ENCODE data around the gene GSTM2.
A peak's percentile ranks its signal among the peaks of the same experiment; 100 is the strongest.

GSTM2 gene

DNA sequence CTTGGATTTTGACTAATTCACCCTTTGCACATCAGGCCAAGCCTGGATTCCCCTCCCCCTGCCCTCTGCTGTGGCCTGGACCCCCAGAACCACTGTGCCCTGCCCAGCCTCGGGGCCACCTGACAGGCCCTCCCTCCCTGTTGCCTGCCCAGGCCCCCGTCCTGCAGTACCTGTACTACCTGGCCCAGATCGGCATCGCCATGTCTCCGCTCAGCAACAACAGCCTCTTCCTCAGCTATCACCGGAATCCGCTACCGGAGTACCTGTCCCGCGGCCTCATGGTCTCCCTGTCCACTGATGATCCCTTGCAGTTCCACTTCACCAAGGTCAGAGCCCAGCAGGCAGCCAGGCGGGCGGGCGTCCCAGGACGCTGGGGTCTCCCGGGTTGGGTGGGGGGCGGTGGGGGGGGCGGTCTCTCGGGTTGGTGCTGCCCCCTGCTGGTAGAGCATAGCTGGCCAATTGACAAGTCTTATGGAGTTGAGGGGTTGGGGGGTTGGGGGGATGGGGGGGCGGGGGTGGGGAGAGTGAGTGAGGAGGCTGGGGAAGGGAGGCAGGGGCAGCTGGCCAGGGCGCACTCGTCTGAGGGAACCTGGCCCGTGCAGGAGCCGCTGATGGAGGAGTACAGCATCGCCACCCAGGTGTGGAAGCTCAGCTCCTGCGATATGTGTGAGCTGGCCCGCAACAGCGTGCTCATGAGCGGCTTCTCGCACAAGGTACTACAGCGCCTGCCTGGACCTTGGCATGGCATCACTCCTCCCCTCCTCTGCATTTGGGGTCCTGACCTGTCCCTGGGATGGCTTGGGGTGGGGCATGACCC is 37.6 kb upstream of the GSTM2 start:
- DNase-seq, result no peak

DNA sequence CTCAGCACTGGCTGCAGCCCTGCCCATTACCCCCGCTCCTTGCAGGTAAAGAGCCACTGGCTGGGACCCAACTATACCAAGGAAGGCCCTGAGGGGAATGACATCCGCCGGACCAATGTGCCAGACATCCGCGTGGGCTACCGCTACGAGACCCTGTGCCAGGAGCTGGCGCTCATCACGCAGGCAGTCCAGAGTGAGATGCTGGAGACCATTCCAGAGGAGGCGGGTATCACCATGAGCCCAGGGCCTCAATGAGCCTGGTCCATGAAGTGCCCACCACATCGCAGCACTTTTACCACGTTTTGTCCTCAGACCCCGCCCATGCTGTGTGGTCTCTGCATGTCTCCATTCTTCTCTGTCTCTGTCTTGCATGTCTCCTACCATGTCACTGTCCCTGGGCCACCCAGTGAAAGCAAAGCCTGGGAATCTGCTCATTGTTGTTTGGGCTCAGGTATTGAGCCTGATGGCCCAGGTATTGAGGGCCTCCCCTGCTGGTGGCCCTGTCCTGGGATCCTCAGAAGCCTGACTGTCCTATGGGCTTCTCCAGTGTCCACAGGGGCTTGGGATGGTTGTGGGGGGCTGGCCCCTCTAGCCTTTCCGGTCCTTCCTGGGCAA is 36.9 kb upstream of the GSTM2 start:
- no peak for DNase-seq

DNA sequence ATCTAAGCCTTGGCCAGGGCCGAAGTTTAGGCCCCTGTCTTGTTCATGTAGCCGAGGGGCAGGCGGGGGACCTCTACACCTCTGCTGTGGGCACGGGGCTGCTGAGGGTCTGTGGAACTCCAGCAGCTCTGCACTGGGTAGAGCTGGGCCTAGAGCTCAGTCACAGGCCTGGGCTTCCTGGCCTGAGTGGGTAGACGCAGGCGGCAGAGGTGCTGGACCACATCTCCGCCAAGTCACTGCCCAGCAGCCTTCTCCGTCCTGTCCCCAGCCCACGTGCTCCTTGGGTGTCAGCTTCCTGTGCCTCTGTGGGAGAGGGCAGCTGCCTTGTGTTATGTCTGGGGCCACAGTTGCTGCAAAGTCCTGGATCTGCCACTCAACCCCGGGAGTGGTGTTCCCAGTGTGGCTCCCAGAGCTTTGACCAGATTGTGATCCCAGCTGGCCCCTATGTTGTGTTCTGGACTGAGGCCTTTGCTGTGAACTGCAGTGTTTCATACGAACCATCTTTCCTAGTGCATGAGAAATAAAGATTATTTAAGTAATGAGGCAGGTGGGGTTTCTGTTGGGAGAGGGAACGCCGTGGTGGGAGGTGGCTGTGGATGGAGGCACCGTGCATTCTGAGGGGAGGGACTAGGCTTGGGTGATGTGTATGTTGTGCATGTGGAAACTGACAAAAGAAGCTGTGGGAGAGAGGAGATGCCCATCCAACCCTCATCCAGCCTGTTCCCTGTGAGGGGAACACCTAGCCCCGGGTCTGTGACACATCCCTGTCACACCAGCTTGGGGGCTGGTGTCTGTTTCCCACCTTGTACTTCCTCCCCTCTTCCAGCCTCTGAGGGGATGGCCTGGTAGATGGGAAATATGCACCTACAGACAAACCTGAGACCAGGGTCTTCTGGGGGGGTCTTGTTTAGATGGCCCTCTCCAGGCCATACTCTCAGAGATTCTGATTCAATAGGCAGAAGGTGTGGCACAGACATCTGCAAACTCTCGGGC is 36.0 kb upstream of the GSTM2 start:
- DNase-seq, result no peak

DNA sequence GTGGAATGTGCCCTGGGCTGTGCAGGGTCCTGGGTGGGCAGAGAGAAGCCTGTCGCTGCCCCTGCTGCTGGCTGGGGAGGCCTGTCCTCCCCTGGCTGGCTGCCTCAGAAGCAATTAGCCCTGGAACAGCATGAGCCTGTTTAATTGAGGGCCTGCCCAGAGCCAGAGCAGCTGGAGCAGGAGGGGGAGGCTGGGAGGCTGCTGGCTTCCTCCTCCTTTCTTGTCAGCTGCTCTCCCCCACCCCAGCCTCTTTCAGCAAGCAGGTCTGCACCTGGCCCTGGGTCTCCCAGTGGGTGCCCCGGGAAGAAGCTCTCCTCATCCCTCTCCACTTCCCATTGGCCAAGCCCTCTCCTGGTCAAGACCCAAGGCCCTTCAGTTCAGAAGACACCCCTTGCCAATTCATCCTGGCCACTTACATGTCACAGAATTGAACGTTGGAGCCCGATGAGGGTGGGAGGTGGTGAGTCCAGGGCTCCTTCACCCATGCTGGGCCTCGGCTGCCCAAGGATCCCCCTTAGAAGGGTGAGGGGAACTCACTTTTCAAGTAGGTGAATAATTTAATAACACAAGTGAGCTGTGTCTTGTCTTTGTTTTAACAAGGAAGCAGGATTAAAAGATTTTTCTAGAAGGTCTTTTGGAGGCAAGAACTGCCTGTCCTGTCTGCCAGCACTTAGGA is 35.0 kb upstream of the GSTM2 start:
- DNase-seq, result no peak

DNA sequence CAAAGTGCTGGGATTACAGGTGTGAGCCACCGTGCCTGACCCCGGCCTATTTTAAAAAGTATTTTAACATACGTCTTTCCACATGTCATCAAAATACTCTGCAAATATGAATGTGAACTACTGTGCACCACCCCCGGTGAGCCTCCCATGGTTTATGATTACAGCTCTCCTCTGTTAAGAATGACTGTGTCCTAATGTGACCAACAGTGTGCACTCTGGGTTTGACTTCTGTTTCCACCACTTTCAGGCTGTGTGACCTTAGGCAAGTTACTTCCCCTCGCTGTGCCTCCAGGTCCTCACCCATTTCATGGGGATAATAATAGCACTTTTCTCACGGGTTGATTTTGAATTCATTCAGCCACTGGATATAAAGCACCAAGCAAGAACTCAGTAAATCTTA is 33.6 kb upstream of the GSTM2 start:
- DNase-seq, result no peak

DNA sequence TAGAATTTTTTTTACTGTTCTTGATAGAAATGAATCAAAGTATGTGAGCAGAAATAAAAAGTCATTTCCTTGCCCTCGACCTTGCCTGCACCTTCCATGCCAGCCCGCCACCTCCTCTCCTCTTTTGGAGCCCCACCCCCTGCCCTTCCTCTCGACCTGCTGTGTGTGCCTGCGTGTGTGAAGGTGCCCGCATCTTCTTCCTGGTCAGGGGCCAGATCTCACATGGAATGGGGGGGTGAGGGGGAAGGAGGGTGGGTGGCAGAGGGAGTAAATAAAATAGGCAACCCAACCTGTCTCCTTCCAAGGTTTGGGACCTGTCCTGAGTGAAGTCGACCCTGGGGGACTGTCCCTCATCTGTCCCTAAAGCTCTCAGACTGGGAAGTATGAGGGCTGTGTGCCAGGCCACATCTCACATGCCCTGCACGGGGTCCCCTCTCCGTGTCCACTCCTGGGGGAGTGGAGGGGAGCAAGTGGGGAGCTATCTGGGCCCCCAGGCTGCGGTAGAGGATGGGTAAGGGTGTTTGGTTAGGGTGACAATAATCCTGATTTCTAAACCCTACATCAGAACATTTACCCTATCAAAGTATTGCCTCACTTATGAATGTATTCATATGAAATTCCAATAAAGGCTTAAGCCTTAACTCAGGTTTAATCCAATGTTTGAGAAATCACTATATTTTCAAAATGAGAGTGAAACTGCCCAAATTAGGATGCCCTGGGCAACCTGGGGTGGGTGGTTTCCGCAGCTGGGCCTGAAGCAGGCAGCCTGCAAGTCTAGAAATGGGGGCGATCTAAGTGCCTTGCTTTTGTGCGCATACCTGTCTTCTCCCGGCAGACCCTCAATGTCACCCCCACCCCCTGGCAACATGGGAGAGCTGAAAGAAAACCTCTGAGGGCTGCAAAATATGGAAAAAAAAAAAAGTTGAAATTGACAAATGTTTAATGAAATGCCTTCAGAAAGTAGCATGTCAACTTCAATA is 32.8 kb upstream of the GSTM2 start:
- no peak for DNase-seq

DNA sequence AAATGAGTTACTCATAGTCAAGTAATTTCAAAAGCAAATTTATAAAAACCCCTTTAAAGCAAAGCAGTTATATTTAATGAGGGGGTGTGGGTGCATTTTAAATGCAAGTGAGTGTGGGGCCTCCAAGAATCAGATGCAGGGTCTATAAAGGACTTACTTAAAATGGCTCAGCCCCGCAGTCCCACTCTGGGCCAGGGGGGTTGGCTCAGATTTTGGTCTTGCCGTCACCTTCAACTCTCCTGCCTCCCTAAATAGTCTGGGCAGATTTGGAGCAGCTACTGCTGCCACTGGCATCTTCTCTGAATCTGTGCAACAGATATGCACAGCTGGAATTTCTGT is 32.0 kb upstream of the GSTM2 start:
- DNase-seq, result no peak

DNA sequence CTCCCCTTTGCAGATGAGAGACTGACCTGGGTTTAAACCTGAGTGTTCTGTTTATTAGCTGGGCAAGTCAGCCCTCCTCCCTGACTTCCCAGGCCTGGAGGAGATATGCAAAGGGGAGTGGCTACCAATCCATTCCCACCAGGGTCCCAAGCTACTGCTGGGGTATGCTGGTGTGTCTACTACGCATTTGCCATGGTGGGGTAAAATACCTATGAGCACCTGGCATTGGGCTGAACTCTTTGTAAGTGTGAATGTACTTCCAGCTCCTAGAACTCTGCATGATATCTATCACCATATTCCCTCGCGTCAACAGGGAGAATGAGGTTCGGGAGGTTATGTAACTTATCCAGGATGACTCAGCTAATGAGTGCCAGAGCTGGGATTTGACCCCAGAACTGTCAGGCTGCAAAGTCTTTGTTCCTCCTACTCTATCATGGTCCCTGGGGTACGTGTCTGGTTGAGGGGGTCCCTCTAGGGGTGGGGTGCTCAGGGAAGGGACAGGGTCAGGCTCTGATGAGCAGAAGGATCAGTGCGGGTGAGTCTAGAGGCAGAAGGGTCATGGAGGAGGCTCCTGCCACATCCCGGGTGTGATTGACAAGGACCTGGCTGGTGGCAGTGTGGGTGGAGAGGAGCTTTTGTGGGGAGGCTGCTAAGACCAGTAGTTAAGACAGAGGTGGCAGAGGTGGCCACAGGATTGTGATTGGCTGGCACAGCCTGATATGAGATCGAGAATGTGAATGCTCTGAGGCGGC is 31.5 kb upstream of the GSTM2 start:
- peak; percentile 63 for DNase-seq

DNA sequence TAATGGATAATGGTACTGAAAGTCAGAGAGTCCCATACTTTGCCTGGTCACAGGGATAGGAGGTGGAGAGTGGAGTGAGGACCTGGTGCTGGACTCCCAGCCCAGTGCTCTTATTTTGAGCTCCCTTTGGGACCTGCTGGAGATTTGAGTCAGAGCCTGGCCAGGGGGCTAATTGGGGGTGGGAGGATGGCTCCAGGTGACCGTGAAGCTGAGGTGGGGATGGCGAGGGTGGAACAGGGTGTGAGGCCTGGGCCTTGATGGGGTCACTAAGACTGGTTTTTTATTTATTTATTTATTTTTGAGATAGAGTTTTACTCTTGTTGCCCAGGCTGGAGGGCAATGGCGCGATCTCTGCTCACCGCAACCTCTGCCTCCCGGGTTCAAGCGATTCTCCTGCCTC is 30.4 kb upstream of the GSTM2 start:
- DNase-seq, result no peak

DNA sequence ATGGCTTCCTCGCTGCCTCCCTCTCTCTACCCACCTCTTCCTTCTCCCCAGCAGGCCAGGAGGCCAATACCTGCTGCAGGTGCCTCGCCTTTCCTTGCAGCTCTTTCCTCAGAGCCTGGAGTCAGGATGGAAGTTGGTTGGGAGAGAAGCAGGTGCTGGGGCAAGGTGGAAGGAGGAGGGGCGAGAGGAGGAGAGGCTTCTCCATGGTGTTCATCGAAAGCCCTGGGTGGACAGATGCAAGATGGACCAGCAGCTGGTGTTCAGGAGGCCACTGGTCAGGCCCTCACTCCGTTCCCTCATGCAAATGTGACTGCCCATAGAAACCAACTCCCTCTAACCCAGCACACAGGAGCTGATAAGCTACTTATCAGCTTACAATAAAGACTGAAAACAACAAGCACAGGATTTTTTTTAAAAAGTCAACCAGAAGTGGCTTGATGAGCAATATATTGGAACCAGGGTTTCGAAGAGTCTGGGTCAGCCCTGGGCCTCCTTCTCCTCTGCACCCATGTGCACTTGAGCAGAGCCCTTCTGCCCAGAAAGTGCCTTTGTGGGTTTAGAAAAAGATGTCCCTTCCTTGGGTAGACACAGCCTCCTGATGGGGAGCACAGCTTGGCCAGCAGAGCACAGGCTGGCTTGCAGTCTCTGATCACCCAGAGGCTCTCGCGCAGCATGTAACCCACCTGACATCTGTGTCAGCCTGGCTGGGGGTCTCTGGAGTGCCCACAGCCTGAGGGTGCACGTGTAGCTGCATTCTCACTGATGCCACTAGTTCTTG is 28.6 kb upstream of the GSTM2 start:
- no peak for DNase-seq

DNA sequence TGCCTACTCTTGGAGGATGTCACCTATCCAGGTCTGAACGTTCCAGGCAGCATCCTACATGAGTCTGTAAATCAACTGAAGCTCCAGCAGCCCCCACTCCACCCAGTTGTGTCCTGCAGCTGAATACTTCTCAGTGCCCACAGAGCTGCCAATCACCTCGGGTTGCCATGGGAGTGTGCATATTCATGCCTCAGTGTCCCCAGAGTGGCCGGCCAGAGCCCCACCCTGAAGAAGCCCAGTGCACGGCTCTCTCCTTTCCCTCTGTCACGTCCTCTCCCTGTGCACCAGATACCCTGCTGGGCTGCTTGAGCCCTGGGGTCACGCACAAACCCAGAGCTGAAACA is 28.0 kb upstream of the GSTM2 start:
- DNase-seq, result no peak

DNA sequence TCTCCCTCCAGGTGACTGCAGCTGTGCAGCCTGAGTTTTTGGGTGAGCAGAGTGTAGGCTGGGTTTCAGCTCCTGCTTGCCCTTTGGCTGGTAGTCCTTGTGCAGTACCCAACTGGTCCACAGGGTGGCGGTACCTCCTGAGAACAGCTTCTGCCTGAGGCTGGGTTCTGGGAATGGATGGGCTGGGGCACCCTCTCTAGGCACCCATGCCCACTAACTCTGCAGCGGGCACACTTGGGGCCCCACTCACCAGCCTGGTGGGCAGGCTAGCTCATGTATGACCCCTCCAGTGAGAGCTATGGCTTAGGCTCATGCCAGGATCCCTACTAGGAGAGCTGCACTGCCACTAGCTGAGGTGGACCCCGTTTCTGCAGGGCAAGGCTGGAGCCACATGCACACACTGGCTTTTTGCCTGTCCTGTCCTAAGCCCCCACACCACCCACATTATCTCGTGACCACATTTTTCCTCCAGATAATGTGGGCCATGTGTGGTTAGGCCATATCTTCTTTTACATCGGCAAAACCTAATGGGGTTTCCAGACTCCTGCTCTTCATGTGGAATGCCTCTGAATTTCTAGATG is 27.5 kb upstream of the GSTM2 start:
- peak; percentile 71 for DNase-seq

DNA sequence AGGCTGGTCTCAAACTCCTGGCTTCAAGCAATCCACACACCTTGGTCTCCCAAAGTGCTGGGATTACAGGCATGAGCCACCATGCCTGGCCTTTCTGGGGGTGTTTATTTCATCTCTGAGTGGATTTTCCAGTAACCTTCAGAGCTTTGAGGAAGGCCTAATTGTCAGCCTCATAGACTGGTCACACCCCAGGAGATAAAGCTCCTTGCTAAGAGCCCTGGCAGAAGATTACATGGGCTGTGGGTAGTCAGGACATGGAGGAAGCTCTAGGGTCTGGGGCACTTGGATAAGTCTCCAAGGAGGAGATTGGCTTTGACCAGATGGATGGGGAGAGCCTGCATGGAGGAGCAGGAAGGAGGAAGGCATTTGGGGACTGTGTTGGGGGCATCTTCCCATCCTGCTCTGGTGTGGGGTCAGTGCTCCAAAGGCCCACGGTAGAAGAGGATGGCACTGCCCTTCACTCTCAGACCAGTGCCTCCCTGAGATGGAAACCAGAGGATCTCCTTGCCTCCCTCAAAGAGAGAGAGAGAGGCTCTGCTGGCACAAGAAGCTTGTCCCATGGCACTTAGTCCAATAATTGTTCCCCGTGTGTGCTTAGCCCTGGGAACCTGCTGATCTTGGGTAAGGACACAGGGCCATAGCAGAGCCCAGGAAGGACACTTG is 26.6 kb upstream of the GSTM2 start:
- no peak for DNase-seq

DNA sequence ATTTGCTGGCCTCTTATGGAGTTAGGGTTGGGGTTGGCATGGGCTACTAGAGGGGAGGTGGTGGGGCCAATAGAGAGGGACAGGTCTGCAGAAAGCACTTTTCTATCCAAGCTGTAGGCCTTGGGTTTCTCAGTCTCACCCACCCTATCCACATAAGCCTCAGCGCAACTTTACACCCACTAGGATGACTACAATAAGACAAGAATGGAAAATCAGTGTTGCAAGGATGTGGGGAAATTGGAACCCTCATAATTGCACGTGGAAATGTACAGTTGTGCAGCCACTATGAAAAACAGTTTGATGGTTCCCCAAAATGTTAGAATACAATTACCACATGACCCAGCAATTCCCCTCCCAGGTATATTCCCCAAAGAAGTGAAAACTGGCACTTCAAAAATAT is 26.0 kb upstream of the GSTM2 start:
- no peak for DNase-seq

DNA sequence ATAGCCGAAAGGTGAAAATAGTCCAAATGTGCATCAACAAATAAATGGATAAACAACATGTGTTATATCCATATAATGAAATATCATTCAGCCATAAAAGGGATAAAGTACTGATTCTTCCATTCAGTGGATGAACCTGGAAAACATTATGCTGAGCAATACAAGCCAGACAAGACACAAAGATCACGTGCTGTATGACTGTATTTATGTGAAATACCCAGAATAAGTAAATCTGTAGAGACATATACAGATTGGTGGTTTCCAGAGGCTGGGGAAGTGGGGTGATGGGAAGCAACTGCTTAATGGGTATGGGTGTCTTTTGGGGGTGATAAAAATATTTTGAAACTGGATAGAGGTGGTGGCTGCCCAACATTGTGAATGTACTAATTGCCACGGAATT is 25.2 kb upstream of the GSTM2 start:
- DNase-seq, result no peak

DNA sequence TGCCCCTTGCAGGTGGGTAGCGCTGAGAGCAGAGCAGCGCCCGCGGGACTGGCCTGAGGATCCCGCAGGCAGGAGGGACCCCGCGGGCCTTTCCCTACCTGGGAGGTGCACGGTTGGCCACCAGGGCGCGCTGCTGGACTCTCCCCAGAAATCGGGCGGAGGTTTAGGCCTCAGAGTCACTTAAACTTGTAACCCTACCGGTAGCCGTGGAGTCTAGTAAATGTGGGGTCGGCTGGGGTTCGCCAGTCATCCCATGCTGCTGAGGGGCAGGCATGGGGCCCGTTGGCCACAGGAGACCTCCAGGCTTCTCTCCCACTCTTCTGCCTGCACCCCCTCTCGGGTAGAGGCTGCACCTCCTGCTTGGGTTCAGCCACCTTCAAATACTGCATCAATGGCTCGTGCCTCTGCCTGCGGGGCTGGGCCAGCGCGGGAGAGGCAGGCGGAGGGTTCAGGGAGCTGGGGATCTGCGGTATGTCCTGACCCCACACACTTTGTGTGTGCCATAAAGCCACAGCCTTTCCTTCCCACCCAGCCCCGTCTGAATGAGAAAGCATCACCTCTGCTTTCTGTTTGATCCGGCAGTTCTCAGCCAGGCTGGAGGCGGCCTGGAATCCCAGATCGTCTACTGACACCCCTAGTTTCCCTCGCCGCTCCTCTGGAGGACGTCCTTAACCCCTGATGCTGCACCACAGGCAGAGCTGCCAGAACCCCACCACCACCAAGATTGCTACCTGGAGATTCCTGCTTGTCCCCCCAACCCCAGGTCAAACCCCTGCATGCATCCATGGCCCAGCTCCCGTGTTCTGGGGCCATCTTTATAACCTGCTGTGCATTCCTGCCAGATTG is 24.2 kb upstream of the GSTM2 start:
- DNase-seq, result peak; percentile 71

DNA sequence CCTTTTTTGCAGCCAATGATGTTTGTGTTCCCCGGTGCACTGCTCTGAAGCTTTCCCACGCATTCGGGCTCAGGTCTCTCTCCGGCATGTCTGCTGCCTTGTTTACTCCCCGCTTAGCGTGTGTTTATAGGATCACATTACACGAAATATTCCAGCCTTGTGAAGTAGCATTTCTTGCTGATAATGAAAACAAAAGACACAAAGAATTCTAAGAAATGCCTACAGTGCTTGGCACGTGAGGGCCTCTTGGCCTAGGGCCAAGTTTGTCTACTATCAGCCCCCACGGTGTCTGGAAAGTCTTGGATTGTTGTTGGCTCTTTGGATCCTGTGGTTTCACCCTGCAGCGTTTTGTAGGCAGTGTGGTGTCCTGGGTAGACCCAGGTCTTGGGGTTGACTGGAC is 23.2 kb upstream of the GSTM2 start:
- DNase-seq, result no peak

DNA sequence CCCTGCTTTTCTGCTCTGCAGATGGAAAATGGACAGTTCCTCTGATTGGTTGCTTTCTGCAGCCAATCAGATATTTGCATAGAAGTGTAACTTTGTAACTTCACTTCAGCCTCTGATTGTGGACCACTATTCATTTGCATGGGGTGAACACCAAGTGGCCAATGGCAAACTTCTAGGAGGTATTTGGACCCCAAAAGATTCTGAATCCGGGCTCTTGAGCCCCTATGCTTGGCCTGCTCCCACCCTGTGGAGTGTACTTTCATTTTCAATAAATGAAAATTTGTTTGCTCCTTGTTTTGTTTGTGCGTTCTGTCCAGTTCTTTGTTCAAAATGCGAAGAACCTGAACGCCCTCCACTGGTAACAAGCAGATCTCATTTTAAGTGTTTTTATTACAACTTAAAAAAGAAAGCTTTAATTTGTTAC is 18.4 kb upstream of the GSTM2 start:
- peak; percentile 61 for DNase-seq
